OCI-LY3 (cell line): ENCODE results near the gene CAPN10.

Experiments
- EZH2phosphoT487 ChIP-seq: fragments of 200-600 bp; shearing (Covaris generic); IDR thresholded peaks from 2 replicates; pipeline ENCODE4 v1.6.1; 2018; ENCODE audit warnings: antibody characterized with exemption, mixed run types, low read depth
- TF ChIP-seq, protein P1 (sequence below): fragments of 200-600, 300-600 bp; sonication (generic); IDR thresholded peaks from 2 replicates; pipeline ENCODE4 v1.5.1; 2014; ENCODE audit warnings: antibody characterized with exemption, low read length, low read depth

DNA sequence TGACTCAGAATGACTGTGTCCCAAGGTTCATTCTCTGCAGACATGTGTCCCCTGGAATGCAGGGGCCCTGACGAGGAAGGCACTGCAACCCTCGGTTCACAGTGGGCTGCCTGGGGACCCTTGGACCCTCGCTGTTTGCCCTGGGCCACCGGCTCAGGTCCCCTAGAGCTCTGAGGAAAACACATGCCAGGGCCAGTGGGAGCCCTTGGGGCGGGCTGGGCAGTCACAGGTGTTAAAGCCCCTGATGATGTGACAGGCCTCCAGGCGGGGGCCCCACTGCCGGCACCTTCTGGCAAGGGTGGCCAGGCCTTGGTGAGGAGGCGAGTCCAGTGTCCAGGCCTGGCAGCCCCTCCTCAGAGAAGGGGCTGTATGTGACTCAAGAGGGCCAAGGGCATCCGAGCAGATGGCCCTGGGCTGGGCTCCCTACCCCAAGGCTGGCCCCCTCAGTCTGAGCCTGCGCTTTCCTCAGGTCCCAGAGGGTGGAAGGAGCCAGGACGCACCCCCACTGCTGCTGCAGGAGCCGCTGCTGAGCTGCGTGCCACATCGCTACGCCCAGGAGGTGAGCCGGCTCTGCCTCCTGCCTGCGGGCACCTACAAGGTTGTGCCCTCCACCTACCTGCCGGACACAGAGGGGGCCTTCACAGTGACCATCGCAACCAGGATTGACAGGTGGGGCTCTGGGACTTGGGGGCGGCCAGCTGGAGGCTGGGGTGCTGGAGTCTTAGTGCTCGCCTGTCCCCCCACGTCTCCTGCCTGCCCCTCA, 11.1 kb downstream of the CAPN10 start:
- TF ChIP-seq, protein P1, sequence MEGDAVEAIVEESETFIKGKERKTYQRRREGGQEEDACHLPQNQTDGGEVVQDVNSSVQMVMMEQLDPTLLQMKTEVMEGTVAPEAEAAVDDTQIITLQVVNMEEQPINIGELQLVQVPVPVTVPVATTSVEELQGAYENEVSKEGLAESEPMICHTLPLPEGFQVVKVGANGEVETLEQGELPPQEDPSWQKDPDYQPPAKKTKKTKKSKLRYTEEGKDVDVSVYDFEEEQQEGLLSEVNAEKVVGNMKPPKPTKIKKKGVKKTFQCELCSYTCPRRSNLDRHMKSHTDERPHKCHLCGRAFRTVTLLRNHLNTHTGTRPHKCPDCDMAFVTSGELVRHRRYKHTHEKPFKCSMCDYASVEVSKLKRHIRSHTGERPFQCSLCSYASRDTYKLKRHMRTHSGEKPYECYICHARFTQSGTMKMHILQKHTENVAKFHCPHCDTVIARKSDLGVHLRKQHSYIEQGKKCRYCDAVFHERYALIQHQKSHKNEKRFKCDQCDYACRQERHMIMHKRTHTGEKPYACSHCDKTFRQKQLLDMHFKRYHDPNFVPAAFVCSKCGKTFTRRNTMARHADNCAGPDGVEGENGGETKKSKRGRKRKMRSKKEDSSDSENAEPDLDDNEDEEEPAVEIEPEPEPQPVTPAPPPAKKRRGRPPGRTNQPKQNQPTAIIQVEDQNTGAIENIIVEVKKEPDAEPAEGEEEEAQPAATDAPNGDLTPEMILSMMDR: no peak
- TF ChIP-seq EZH2phosphoT487: no peak
